ENCODE measurements around the gene VPS13D.

VPS13D gene

GRCh38 chr1:12555411-12556367, 325.9 kb downstream of the VPS13D start:
- no peak overlapping the region for H3K4me2 ChIP-seq (ENCODE audit: insufficient read depth, low read length)
- ATAC-seq (ENCODE audit: insufficient read depth, low read depth) (no peak), DNase-seq (no peak)
- no peak overlapping the region for H3K4me3 ChIP-seq (ENCODE audit: low read depth in 1 of 2, low read length in 2 of 2)
- no peaks in the 10 kb centered on the region for H3K4me1 ChIP-seq (ENCODE audit: insufficient read depth, low read length)
- no peaks in the 10 kb centered on the region for H3K9me3 ChIP-seq (ENCODE audit: insufficient read depth, low read length, severe bottlenecking)
- no peaks in the 10 kb centered on the region for H4K20me1 ChIP-seq (ENCODE audit: insufficient read depth, low read length)
- TF ChIP-seq EZH2 (IDR thresholded peaks at IDR 0.05; ENCODE audit: borderline replicate concordance, low read depth, low read length, severe bottlenecking), result no peak
- TF ChIP-seq CTCF (IDR thresholded peaks at IDR 0.05; ENCODE audit: borderline replicate concordance, extremely low read depth, low read length, poor library complexity, severe bottlenecking), result no peak
- no peak overlapping the region for H3K9ac ChIP-seq (ENCODE audit: low read depth, low read length)
- H2AFZ ChIP-seq (ENCODE audit: low read depth, low read length), result no peak overlapping the region
- H3K27me3 ChIP-seq (ENCODE audit: insufficient read depth, low read length, poor library complexity), result no peaks in the 10 kb centered on the region
- no peaks in the 10 kb centered on the region for H3K79me2 ChIP-seq (ENCODE audit: insufficient read depth, low read length)
- H3K36me3 ChIP-seq (ENCODE audit: insufficient read depth, low read length), result no peaks in the 10 kb centered on the region
- H3K27ac ChIP-seq (ENCODE audit: low read length), result no peak overlapping the region

- H3K36me3 ChIP-seq (ENCODE audit: insufficient read depth, low read length), result no peaks in the 10 kb centered on the region
- H3K27ac ChIP-seq (ENCODE audit: low read length), result no peak overlapping the region
- ATAC-seq (ENCODE audit: insufficient read depth, low read depth) (no peak), DNase-seq (no peak)
- H3K9me3 ChIP-seq (ENCODE audit: insufficient read depth, low read length, severe bottlenecking), result no peaks in the 10 kb centered on the region
- no peaks in the 10 kb centered on the region for H3K79me2 ChIP-seq (ENCODE audit: insufficient read depth, low read length)
- no peak overlapping the region for H2AFZ ChIP-seq (ENCODE audit: low read depth, low read length)
- no peak overlapping the region for H3K9ac ChIP-seq (ENCODE audit: low read depth, low read length)
- H3K27me3 ChIP-seq (ENCODE audit: insufficient read depth, low read length, poor library complexity), result no peaks in the 10 kb centered on the region
- H3K4me3 ChIP-seq (ENCODE audit: low read depth in 1 of 2, low read length in 2 of 2), result no peak overlapping the region
- no peak overlapping the region for H3K4me2 ChIP-seq (ENCODE audit: insufficient read depth, low read length)
- TF ChIP-seq EZH2 (IDR thresholded peaks at IDR 0.05; ENCODE audit: borderline replicate concordance, low read depth, low read length, severe bottlenecking) (no peak), CTCF (IDR thresholded peaks at IDR 0.05; ENCODE audit: borderline replicate concordance, extremely low read depth, low read length, poor library complexity, severe bottlenecking) (no peak)
- no peaks in the 10 kb centered on the region for H4K20me1 ChIP-seq (ENCODE audit: insufficient read depth, low read length)
- H3K4me1 ChIP-seq (ENCODE audit: insufficient read depth, low read length), result no peaks in the 10 kb centered on the region
These were observed 326.6 kb downstream of the VPS13D start for GRCh38 chr1:12556368-12556930.

GRCh38 chr1:12556957-12557935, 327.4 kb downstream of the VPS13D start:
- Histone ChIP-seq H4K20me1 (ENCODE audit: insufficient read depth, low read length) (no peaks in the 10 kb centered on the region), H3K4me2 (ENCODE audit: insufficient read depth, low read length) (no peak overlapping the region), H3K4me1 (ENCODE audit: insufficient read depth, low read length) (no peaks in the 10 kb centered on the region), H3K27me3 (ENCODE audit: insufficient read depth, low read length, poor library complexity) (no peaks in the 10 kb centered on the region), H2AFZ (ENCODE audit: low read depth, low read length) (no peak overlapping the region), H3K4me3 (ENCODE audit: low read depth in 1 of 2, low read length in 2 of 2) (no peak overlapping the region), H3K79me2 (ENCODE audit: insufficient read depth, low read length) (no peaks in the 10 kb centered on the region), H3K9me3 (ENCODE audit: insufficient read depth, low read length, severe bottlenecking) (no peaks in the 10 kb centered on the region), H3K9ac (ENCODE audit: low read depth, low read length) (no peak overlapping the region), H3K27ac (ENCODE audit: low read length) (no peak overlapping the region), H3K36me3 (ENCODE audit: insufficient read depth, low read length) (no peaks in the 10 kb centered on the region)
- DNase-seq (no peak), ATAC-seq (ENCODE audit: insufficient read depth, low read depth) (no peak)
- TF ChIP-seq EZH2 (IDR thresholded peaks at IDR 0.05; ENCODE audit: borderline replicate concordance, low read depth, low read length, severe bottlenecking) (no peak), CTCF (IDR thresholded peaks at IDR 0.05; ENCODE audit: borderline replicate concordance, extremely low read depth, low read length, poor library complexity, severe bottlenecking) (no peak)
